Left ventricle myocardium inferior (tissue), 1 donor: ENCODE measurements around the gene MRPS16. TPM values are rescaled to one million over a fixed set of nuclear protein-coding genes. Genes with fewer than 3 reads are reported as not detected.

Source experiments
- DNase-seq: peaks from one replicate; pipeline ENCODE4 v3.0.0-alpha.2; 2020
- H3K27ac ChIP-seq: fragments of 200-600 bp; replicated peaks from 2 replicates; pipeline ENCODE4 v1.8.0; 2021
- H3K27me3 ChIP-seq: fragments of 200-600 bp; 2 replicates; pipeline ENCODE4 v1.8.0; 2021; ENCODE audit warnings: low read depth
- H3K36me3 ChIP-seq: fragments of 200-600 bp; 2 replicates; pipeline ENCODE4 v1.8.0; 2021
- H3K4me1 ChIP-seq: fragments of 200-600 bp; 2 replicates; pipeline ENCODE4 v1.8.0; 2021
- H3K4me3 ChIP-seq: fragments of 200-600 bp; 2 replicates; pipeline ENCODE4 v1.8.0; 2021; ENCODE audit warnings: mild to moderate bottlenecking, moderate library complexity
- H3K9me3 ChIP-seq: fragments of 200-600 bp; replicated peaks from 2 replicates; pipeline ENCODE4 v1.8.0; 2021
- CTCF ChIP-seq: fragments of 200-600 bp; IDR thresholded peaks from 2 replicates; pipeline ENCODE4 v1.8.0; 2021; ENCODE audit warnings: antibody characterized with exemption, mild to moderate bottlenecking, borderline replicate concordance
- intact Hi-C: fragments of 100-400 bp; cut with micrococcal nuclease; formaldehyde crosslinking; loops from one replicate; pipeline ENCODE4 v1.11.0; 2022
- long read RNA-seq: library from polyadenylated mRNA; unstranded; transcript quantifications from one replicate; pipeline ENCODE4 v2.0.0, GENCODE V29; 2021
- total RNA-seq: library from RNA; stranded (reverse); fragmentation: NEBNext Ultra II Directional; extraction: Animal tissue kit (Norgen Biotek cat#: 25700); gene quantifications from one replicate; pipeline ENCODE4 v1.2.1, GENCODE V29; 2021
- donor health status: DM: no; HTN: yes; CAD: no; lungs with severe emphysema.

MRPS16 gene
- 102 TPM for total RNA-seq
- long read RNA-seq, transcript MRPS16-202 (3 exons, 2,634 nt): major isoform, 166 of 193 reads
- long read RNA-seq, transcript MRPS16-205 (3 exons, 2,580 nt): minor isoform, 6 of 193 reads
- long read RNA-seq, partial matches to known transcripts: 7 of 193 reads
- long read RNA-seq, other reads (novel, unspliced or antisense): 12 of 193 reads

- H3K27ac ChIP-seq: peak within 1 kb of the TSS; percentile 94
- peak within 1 kb of the TSS; percentile 95 for H3K4me3 ChIP-seq
- peaks cover 22% of the 10 kb centered on the region for H3K36me3 ChIP-seq
- peaks cover 42% of the 10 kb centered on the region for H3K4me1 ChIP-seq
- H3K9me3 ChIP-seq: no peaks in the 10 kb centered on the region
- intact Hi-C loops: no loop called here
- DNase-seq: peak; percentile 93
- peak; percentile 14 for TF ChIP-seq CTCF
- no peaks in the 10 kb centered on the region for H3K27me3 ChIP-seq
Observed at GRCh38 chr10:73252445-73253224, at the start of gene MRPS16. Gene MRPS16 (minus strand): TSS chr10:73252644. CDS start chr10:73252482, 162 bp downstream.

GRCh38 chr10:73296946-73297345, 44.5 kb upstream of the MRPS16 start:
- H3K9me3 ChIP-seq: no peaks in the 10 kb centered on the region
- no peak overlapping the region for H3K4me3 ChIP-seq
- no peaks in the 10 kb centered on the region for H3K27me3 ChIP-seq
- H3K27ac ChIP-seq: no peak overlapping the region
- TF ChIP-seq CTCF: no peak
- no peaks in the 10 kb centered on the region for H3K36me3 ChIP-seq
- no peak for DNase-seq
- no peaks in the 10 kb centered on the region for H3K4me1 ChIP-seq
- intact Hi-C loops: no loop called here

GRCh38 chr10:73293461-73293860, 41.0 kb upstream of the MRPS16 start:
- Histone ChIP-seq H3K36me3 (peaks cover 19% of the 10 kb centered on the region), H3K27ac (no peak overlapping the region), H3K4me3 (no peak overlapping the region), H3K4me1 (no peaks in the 10 kb centered on the region), H3K27me3 (no peaks in the 10 kb centered on the region), H3K9me3 (peaks cover 8% of the 10 kb centered on the region)
- intact Hi-C loops: no loop called here
- no peak for TF ChIP-seq CTCF
- DNase-seq: no peak

- intact Hi-C loops: no loop called here
- no peak overlapping the region for H3K27ac ChIP-seq
- peaks cover 19% of the 10 kb centered on the region for H3K36me3 ChIP-seq
- no peak overlapping the region for H3K4me3 ChIP-seq
- TF ChIP-seq CTCF: no peak
- no peaks in the 10 kb centered on the region for H3K4me1 ChIP-seq
- no peak for DNase-seq
- H3K27me3 ChIP-seq: no peaks in the 10 kb centered on the region
- peaks cover 8% of the 10 kb centered on the region for H3K9me3 ChIP-seq
Observed at GRCh38 chr10:73289958-73290357, 37.5 kb upstream of the MRPS16 start.

GRCh38 chr10:73287441-73287840, 35.0 kb upstream of the MRPS16 start:
- DNase-seq: no peak
- Histone ChIP-seq H3K4me3 (no peak overlapping the region), H3K36me3 (peaks cover 19% of the 10 kb centered on the region), H3K27ac (no peak overlapping the region), H3K9me3 (peaks cover 8% of the 10 kb centered on the region), H3K4me1 (no peaks in the 10 kb centered on the region), H3K27me3 (no peaks in the 10 kb centered on the region)
- intact Hi-C loops: no loop called here
- no peak for TF ChIP-seq CTCF
